Measurements from ENCODE around the gene WDFY2.
"Not testable (repeated sequence)": the region's sequence is repeated elsewhere in the genome, so short reads cannot be mapped to it uniquely, and the experiment has no call there.

Gene WDFY2

GRCh38 chr13:51635137-51635878 lies 51.0 kb downstream of the WDFY2 start:
- DNase-seq, result no peak

GRCh38 chr13:51636349-51636890 lies 52.2 kb downstream of the WDFY2 start:
- DNase-seq, result no peak

- no peak for DNase-seq
Measured at GRCh38 chr13:51637852-51638215, 53.6 kb downstream of the WDFY2 start.

DNA sequence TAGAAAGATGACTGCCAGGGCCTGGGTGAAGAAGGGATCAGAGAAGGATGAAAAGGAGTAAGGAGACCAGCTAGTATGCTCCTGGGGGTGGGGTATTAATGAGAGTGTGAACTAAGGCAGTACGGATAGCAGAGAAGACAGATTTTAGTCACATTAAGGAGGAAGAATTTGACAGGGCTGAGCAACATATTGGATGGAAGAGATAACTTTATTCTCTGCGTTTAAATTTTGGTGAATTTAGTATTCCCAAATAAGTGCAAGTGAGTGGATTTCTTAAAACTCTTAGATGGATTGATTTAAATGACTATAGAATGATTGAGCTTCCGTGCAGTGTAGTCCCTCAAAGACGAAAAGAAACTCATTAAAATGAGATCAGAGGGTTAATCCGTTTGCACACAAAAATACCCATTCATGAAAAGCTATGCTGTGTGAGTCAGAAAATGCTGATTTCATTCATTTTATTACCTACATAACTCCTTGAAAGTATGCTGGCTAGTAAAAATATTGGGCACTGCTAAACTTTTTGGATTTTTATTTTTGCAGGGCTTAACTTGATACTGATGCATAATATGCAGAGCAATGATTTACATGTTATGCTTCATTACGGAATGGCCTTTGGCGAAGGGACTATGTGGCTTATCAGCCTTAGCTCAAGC lies 54.1 kb downstream of the WDFY2 start:
- no peak for DNase-seq

GRCh38 chr13:51639171-51639570 lies 54.9 kb downstream of the WDFY2 start:
- DNase-seq, result no peak

DNA sequence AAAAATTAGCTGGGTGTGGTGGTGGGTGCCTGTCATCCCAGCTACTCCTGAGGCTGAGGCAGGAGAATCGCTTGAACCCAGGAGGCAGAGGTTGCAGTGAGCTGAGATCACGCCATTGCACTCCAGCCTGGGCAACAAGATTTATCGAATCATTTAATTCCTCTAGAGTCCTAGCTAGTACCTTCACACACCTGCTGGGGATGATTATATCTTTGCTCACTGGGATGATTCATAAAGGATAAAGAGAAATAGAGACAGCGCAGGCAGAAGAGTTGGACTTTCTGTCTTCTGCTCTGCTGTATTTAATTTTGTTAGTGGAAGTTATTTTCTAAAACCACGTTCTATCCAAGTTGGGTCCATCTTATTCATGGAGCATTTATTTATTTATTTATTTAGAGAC lies 56.4 kb downstream of the WDFY2 start:
- not testable (repeated sequence) for DNase-seq

DNA sequence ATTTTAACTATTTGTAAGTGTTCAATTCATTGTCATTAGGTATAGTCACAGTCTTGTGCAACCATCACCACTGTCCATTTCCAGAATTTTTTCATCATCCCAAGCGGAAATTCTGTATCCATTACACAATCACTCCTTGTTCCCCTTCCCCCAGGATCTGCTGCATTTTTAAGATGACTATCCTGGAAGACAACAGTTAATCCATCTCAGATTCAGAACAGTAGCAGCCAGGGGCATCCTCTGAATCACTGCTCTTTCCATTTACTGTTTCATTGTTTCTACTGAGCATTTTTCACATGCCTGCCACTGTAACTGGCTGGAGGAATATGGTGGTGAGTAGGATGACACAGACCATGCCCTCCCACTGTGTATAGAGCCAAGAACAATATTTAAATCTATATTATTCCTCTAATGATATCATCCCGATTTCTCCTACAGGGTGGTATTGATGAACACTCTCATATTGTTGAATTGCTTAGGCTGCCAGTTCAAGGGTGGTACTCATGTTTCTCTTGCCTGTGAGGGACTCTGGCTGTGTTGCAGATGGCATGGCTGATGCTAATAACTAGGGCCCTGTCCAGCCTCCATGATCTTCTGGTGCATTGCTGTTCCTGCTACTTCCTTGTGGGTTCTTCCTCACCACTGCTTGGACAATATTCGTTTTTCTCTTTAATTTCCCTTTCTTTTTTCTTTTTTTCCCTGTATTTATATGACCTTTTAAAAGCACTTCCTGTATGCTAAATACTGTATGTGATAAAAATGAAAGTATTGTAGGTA lies 59.0 kb downstream of the WDFY2 start:
- DNase-seq, result no peak

- DNase-seq, result no peak
Measured at GRCh38 chr13:51643882-51644281, 59.6 kb downstream of the WDFY2 start.

DNA sequence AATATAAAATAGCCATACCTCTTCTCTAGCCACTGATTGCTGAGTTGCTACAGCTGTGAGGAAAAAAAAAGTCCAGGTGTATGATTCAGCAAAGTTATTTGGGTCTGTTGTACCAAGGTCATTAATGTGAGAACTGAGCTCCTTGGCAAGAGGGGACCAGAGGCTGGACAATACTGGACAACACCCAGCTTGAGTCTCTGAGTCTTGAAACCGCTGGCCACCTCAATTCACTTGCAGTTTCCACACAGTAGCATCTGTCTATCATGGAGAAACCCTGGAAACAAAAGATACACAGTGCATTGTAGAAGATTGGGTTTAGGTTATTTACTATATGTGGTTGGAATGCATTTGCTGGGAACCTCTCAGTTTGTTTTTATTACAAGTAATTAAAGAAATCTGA lies 60.4 kb downstream of the WDFY2 start:
- no peak for DNase-seq

DNA sequence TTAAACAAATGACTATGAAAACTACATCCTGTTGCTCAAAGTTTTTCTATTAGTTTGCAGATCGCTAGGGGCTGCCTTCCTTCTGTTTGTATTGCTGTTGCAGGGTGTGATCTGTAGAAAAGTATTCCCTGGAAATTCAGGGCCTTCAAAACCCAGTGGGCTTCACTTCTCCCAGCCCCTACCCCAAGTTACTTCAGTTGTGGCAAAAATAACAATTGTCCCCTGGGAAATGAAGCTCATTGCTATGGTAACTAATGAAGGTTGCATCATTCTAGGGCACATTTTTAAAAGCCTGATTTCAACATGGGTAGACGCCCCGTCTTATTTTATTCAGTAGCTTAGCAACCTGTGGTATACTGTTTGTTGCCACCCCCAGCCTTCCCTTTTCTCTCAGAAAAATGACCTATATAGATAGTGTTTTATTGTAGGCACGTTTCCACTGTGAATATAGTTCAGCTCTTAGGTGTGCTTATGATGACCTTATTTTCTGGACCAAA lies 60.9 kb downstream of the WDFY2 start:
- DNase-seq, result no peak

- no peak for DNase-seq
Measured at GRCh38 chr13:51645761-51646670, 61.8 kb downstream of the WDFY2 start.

GRCh38 chr13:51647067-51647466 lies 62.8 kb downstream of the WDFY2 start:
- DNase-seq, result no peak

DNA sequence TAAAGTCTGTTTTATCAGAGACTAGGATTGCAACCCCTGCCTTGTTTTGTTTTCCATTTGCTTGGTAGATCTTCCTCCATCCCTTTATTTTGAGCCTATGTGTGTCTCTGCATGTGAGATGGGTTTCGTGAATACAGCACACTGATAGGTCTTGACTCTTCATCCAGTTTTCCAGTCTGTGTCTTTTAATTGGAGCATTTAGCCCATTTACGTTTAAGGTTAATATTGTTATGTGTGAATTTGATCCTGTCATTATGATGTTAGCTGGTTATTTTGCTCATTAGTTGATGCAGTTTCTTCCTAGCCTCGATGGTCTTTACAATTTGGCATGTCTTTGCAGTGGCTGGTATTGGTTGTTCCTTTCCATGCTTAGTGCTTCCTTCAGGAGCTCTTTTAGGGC lies 67.9 kb downstream of the WDFY2 start:
- DNase-seq, result not testable (repeated sequence)

DNA sequence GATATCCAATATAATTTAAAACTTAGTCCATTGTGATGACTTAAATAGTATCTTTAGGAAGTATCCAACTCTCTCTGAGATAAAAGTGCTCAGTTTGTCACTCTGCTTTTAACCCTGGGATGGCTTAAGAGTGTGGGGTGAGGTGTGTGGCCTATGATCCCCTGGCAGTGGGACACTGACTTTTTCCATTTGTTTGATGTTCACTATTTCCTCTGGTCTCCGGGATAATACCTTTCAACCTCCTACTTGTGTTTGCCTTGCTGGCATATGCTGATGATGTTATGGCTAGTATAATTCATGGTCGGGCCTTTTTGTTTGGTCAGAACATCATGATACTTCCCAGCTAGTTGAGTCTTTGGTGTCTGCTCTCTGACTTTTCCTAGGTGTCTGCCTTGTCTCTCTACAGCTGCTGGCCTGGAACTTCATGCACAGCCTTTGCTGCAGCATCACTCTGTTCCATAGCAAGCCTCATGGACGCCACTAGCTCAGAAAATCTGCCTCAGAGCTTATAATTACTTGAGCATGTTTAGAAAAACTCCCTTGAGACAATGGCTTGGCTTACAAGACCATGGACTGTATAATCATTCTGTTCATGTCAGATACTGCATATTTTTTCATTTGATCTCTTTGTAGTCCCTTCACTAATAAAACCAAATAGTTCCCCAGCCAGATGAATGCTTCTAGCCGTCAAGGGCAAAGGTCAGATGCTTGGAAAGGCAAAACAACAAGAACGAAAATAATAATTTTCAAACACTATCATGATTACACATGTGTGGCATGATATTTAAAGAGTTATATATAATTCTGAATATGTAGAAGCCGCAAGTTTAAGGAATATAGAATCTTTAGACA lies 75.2 kb downstream of the WDFY2 start:
- no peak for DNase-seq

DNA sequence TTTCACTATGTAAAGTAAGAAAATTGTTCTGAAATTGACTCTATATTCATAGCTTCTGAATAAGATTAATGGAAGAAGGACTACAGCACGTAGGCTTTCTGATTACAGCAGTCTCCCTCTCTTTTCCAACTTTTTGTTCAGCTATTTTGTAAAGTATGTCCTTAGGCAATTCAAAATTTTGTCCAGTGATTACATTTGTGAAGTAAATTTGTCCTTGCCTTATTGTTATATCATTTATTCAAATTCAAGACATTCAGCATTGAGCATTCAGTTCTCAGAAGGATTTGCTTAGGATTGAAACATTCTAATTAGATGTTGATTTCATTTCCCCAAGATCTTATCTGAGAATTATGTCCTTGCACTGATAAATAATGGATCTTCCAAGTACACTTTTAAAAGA lies 76.6 kb downstream of the WDFY2 start:
- DNase-seq, result no peak

DNA sequence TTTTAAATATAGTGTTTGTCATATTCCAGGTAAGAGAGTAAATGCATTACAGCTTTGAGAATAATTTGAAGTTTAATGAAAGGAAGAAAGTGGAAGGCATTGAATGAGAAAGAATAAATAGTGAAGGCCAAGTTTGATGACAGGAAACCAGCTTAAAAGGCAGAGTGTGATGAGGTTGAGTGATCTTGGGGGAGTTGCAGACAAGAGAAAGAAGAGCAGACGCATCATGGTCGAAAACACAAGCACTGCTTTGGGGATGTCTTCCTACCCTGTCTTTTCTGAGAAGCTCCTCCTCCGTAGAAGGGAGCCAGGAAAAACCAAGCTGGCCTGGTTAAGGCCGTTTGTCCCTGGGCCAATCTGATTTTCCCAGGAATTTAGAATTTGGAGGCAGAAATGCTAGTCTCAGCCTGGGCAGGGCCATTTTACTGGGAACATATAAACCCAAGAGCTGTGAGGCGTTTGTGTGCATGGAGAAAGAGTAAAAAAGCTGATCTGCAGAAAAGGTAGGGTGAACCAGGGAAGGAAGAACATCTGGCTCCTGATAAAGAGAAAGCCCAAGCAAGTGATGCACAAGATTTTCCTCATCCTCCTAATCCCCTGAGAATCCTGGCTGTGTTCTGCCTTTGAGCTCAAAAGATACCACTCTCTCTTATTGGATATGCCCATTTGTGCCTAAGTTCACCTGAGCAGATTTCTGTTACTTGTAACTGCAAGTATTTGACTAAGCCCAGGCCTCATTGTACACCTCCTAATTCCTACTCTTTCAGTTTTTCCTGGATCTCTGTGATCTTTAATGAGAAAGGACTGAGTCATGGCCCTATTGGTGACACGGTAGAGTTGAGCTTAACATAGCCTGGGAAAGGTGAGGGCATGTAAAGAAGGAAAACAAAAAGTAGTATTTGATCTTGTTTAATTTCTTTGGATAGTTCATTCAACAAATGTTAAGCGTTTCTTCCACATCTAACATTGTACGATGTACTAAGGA lies 80.0 kb downstream of the WDFY2 start:
- no peak for DNase-seq

- DNase-seq, result no peak
Measured at GRCh38 chr13:51665456-51665855, 81.2 kb downstream of the WDFY2 start.

GRCh38 chr13:51666374-51666773 lies 82.1 kb downstream of the WDFY2 start:
- DNase-seq, result no peak

DNA sequence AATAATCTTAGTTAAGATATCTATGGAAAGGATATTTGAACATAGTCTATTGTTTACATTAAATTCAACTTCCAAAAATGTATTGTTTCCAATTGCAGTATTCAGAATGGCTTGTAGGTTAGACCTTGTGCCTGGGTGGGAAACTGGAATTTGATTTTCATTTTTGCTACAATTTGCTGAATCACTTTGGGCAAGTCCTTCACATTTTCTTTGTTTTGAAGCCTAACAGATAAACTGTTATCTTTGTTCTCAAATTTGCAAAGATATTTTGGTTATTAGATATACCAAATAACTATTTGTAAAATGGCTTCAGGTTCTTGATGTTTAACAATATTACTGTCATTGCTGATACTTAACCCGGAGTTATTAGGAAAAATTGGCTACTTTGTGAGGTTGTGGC lies 82.6 kb downstream of the WDFY2 start:
- DNase-seq, result no peak

- DNase-seq, result no peak
Measured at GRCh38 chr13:51668580-51669195, 84.4 kb downstream of the WDFY2 start.
